HL-60 (cell line): ENCODE results near the gene GSK3A.

Source experiments
- POLR2AphosphoS5 ChIP-seq: IDR thresholded peaks from 2 replicates; pipeline ENCODE4 v1.6.1; 2012; ENCODE audit warnings: low read depth
- SPI1 ChIP-seq: IDR thresholded peaks from 2 replicates; pipeline ENCODE4 v1.6.1; 2012; ENCODE audit warnings: low read depth, mild to moderate bottlenecking, borderline replicate concordance
- TF ChIP-seq, protein P1 (sequence below): IDR thresholded peaks from one replicate; pipeline ENCODE4 v1.5.1; 2011; ENCODE audit warnings: low read length, control low read depth, inconsistent platforms; ENCODE audit not compliant: insufficient read depth
- TF ChIP-seq, protein P2 (sequence below): IDR thresholded peaks from 2 replicates; pipeline ENCODE4 v1.6.1; 2012; ENCODE audit warnings: low read depth; ENCODE audit not compliant: insufficient replicate concordance

DNA sequence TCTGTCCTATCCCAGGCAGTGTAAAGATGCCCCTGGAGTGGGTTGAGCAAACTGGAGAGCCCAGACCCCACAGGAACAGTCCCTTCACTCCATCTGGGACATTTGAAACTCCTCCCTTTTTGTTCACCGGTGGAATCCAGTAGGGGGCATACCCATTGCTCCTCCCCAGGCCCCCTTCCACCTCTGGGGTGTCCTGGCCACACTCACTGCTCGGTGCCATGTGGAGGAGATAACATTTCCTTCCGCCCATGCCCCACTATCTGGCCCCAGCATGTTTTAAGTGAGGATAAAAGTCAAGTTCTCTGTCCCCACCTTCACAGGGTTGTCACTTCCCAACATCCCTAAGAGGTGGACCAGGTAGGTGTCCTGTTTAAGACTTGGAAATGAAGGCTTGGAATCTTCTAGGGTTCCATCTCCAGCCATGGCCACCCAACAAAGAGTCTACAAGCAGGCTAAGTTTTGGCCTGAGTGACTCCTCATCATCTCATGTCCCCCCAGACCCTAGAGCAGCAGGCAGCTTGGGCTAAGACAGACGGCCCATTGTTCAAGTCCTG, 13.0 kb downstream of the GSK3A start:
- TF ChIP-seq, protein P1, sequence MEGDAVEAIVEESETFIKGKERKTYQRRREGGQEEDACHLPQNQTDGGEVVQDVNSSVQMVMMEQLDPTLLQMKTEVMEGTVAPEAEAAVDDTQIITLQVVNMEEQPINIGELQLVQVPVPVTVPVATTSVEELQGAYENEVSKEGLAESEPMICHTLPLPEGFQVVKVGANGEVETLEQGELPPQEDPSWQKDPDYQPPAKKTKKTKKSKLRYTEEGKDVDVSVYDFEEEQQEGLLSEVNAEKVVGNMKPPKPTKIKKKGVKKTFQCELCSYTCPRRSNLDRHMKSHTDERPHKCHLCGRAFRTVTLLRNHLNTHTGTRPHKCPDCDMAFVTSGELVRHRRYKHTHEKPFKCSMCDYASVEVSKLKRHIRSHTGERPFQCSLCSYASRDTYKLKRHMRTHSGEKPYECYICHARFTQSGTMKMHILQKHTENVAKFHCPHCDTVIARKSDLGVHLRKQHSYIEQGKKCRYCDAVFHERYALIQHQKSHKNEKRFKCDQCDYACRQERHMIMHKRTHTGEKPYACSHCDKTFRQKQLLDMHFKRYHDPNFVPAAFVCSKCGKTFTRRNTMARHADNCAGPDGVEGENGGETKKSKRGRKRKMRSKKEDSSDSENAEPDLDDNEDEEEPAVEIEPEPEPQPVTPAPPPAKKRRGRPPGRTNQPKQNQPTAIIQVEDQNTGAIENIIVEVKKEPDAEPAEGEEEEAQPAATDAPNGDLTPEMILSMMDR = no peak
- no peak for TF ChIP-seq POLR2AphosphoS5
- TF ChIP-seq, protein P2, sequence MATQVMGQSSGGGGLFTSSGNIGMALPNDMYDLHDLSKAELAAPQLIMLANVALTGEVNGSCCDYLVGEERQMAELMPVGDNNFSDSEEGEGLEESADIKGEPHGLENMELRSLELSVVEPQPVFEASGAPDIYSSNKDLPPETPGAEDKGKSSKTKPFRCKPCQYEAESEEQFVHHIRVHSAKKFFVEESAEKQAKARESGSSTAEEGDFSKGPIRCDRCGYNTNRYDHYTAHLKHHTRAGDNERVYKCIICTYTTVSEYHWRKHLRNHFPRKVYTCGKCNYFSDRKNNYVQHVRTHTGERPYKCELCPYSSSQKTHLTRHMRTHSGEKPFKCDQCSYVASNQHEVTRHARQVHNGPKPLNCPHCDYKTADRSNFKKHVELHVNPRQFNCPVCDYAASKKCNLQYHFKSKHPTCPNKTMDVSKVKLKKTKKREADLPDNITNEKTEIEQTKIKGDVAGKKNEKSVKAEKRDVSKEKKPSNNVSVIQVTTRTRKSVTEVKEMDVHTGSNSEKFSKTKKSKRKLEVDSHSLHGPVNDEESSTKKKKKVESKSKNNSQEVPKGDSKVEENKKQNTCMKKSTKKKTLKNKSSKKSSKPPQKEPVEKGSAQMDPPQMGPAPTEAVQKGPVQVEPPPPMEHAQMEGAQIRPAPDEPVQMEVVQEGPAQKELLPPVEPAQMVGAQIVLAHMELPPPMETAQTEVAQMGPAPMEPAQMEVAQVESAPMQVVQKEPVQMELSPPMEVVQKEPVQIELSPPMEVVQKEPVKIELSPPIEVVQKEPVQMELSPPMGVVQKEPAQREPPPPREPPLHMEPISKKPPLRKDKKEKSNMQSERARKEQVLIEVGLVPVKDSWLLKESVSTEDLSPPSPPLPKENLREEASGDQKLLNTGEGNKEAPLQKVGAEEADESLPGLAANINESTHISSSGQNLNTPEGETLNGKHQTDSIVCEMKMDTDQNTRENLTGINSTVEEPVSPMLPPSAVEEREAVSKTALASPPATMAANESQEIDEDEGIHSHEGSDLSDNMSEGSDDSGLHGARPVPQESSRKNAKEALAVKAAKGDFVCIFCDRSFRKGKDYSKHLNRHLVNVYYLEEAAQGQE = no peak
- TF ChIP-seq SPI1 = no peak
